GM18505 (cell line): ENCODE measurements around the gene ZNF644.

Experiments used
- ATAC-seq: cut with Tn5 transposase; IDR thresholded peaks from one replicate; pipeline ENCODE4 v1.9.1; 2021; ENCODE audit not compliant: unreplicated experiment
- POLR2A ChIP-seq: IDR thresholded peaks from 4 replicates; pipeline ENCODE4 v1.6.1; 2011; ENCODE audit warnings: borderline replicate concordance; ENCODE audit not compliant: insufficient read depth, insufficient read length; ENCODE audit errors: extremely low read depth

ZNF644 gene

DNA sequence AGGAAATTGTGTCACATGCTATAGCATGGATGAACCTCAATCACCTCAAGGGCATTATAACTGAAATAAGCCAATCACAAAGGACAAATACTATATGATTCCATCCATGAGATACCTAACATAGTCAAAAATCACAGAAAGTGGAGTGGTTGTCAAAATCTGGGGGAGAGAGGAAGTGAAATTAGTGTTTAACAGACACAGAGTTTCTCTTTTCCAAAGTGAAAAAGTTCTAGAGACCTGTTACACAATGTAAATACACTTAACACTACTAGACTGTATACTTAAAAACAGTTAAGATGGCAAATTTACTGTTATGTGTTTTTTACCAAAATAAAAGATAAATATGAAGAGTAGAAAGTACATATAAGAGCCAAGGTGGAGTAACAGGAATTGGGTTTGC lies 31.8 kb downstream of the ZNF644 start:
- TF ChIP-seq POLR2A: no peak
- peak; percentile 65 for ATAC-seq

DNA sequence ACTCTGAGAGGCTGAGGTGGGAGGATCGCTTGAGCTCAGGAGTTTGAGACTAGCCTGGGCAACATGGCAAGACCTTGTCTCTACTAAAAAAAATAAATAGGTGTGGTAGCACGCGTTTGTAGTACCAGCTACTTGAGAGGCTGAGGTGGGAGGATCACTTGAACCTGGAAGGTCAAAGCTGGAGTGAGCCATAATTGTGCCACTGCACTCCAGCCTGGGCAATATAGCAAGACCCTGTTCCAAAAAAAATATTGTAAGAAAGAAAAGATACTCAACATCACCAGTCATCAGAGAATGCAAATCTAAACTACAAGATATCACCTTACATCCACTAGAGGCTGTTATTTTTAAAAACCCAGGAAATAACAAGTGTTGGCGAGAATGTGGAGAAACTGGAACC lies 32.5 kb downstream of the ZNF644 start:
- no peak for ATAC-seq
- TF ChIP-seq POLR2A: no peak

DNA sequence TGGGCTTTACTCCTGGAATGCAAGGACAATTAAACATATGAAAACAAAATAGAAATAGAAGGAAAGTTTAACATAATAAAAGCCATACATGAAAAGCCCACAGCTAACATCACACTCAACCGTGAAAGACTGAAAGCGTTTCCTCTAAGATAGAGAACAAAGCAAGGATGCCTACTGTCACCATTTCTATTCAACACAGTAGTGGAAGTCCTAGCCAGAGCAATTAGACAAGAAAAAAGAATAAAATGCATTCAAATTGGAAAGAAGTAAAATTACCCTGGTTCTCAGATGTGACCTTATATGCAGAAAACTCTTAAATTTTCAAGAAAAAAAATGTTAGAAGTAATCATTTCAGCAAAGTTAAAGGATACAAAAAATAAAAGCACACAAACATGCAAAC lies 34.0 kb downstream of the ZNF644 start:
- TF ChIP-seq POLR2A: no peak
- no peak for ATAC-seq

DNA sequence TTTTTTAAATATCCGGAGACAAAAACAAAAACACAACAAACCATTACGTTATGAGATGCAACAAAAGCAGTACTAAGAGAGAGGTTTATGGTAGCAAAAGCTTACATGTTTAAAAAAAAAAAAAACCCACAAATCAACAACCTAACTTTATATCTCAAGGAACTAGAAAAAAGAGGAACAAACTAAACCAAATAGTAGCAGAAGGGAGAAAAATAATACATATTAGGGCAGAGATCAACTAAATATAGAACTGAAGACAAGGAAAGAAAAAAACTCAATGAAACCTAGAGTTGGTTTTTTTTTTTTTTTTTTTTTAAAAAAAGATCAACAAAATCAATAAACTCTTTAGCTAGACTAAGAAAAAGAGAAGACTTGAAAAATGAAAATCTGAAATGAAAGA lies 34.9 kb downstream of the ZNF644 start:
- ATAC-seq: no peak
- TF ChIP-seq POLR2A: no peak

DNA sequence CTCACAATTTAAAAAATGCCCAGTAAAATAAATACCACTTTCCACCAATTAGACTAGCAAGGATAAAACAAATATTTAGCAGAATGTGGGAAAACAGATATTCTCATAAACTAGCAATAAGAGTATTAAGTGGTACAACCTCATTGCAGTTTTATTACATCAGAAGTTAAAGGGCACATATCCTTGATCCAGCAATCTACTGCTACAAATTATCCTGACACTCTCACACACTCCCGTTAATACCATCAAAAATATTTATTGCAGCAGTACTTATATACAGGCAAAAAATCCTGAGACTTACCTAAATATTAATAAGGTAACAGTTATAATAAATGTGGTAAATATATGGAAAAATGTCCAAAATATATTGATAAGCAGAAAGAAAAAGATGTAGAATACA lies 44.3 kb downstream of the ZNF644 start:
- ATAC-seq: no peak
- TF ChIP-seq POLR2A: no peak

DNA sequence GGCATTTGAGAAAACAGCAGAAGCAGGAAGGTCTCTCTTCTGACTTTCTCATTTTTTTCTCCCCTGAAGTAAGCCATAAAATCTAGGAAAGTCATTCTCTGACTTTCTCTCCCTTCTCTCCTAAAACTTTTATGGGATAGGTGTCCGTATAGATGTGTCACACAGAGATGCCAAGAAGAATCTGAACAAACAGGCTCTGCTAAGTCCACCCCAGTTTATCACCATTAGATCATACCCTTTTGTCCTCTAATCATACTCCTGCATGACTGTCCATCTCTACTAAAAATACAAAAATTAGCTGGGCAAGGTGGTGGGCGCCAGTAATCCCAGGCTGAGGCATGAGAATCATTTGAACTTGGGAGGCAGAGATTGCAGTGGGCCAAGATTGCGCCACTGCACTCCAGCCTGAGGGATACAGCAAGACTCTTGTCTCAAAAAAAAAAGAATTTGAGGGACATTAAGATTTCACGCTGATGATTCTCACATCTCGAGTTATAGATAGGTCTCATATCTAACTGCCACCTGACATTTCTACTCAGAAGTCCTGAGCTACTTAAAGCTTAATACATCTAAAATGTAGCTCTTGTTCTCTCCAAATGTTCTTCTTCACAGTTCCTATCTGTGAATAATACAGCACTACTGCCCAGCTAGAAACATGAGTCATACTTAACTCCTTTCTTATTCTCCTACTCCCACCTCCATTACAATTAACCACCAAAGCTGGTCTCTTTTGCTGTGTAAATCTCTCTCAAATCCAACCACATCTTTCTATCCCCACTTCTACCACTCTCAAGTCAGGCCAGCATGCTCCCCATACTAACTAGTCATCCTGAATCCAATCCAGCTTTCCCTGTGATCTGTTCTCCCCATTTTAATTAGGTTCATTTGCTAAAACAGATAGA lies 47.7 kb downstream of the ZNF644 start:
- no peak for TF ChIP-seq POLR2A
- no peak for ATAC-seq

DNA sequence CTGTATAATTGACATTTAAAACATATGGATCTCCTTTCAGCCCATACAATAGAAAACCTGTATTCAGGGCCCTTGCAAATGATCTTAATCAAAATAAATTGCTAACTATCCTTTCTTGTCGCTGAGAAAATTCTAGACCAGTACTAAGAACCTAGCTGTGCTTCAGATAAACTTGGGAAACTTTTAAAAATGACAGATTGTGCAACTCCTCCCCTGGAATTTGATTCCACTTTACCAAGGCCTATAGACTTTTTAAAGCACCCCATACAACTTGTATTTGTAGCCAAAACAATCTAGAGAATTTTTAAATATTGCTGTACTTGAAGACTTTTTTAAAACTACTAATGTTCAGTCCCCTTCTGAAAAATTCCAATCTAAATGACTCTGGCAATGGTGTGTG lies 51.6 kb downstream of the ZNF644 start:
- ATAC-seq: no peak
- TF ChIP-seq POLR2A: no peak

DNA sequence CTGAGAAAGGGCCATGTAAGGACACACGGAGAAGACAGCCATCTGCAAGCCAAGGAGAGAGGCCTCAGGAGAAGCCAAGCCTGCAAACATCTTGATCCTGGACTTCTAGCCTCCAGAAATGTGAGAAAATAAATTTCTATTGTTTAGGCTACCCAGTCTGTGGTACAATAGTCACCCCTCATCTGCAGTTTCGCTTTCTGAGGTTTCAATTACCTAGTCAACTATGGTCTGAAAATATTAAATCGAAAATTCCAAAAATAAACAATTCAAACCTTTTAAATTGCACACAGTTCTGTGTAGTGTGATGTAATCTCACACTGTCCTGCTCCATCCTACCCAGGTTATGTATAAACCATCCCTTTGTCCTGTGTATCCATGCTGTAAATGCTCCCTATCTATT lies 52.6 kb downstream of the ZNF644 start:
- no peak for ATAC-seq
- TF ChIP-seq POLR2A: no peak

DNA sequence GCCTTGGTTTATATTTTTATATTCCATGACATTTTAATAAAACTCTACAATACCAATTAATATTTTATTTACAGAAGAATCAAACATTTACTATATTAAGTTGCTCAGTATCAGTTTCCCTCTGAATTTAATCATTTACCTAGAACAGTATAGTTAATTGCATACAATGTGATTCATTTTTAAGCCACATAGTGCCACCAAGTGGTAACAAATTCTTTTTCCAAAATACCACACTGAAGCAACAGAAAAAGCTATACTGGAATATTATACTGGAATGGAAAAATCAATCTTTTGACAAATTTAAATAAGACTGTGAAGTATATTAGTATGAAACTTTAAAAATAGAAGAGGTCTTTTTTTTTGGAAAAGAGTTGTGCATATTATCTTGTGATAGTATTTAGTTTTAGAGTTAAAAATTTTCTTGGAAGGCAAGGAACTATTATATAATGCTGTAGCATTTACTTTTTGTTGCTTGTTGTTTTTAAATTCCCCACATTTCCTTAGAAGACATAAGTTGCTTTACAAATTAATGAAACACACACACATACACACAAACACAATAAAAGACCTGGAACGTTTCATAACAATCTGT lies 57.3 kb downstream of the ZNF644 start:
- ATAC-seq: no peak
- TF ChIP-seq POLR2A: no peak

DNA sequence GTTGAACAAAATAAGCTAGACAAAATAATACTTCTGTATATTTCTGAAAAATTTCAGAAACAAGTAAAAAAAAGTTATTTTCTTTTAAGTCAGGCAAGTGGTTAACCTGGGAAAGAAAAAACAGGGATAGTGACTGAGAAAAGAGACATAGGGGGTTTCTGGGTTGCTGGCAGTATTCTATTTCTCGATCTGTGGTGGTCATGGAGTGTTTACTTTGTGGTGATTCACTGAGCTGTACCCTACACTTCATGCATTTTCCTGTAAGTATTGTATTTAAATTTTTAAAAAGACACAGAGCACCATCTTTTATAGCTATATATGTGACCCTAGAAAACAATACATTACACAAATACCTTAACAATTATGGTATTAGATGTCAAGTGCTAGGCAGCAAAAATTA lies 58.2 kb downstream of the ZNF644 start:
- no peak for TF ChIP-seq POLR2A
- ATAC-seq: no peak

DNA sequence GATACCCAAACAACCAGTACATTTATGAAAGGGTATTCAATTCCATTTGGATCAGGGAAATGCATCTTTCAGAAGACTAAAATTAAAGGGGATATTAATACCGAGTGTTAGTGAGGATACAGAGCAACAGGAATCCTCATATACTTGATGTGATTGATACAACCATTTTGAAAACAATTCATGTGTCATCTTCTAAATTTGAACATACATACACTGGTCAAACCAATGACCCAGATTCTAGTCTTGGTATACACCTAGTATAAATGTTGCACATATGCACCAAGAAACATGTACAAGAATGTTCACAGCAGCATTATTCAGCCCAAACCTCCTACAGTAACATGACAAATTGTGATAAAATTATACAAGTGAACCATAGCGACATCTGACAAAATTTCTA lies 58.6 kb downstream of the ZNF644 start:
- no peak for ATAC-seq
- no peak for TF ChIP-seq POLR2A

DNA sequence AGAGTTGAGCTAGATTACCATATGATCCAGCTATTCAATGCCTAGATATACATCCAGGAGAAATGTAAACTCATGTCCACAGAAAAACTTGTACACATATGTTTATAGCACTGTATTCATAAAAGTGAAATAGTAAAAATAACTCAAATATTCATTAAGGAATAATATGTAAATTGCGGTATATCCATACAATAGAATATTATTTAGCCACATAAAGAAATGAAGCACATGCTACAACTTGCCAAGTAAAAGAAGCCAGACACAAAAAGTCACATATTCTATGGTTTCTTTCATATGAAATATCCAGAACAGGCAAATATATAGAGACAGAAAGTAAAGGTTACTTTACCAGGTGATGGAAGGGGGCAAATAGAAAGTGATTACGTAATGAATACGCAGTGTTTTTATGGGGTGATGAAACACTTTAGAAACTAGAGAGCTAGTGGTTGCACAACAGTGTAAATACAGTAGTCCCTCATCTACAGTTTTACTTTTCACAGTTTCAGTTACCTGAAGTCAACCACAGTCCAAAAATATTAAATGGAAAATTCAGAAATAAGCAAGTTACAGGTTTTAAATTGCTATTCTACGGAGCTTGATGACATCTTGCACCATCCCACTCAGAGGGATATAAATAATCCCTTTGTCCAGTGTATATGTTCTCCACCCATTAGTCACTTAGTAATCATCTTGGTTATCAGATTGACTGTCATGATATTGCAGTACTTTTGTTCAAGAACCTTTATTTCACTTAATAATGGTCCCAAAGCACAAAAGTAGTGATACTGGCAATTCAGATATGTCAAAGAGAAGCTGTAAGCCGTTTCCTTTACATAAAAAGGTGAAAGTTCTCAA lies 62.3 kb downstream of the ZNF644 start:
- TF ChIP-seq POLR2A: no peak
- ATAC-seq: no peak

DNA sequence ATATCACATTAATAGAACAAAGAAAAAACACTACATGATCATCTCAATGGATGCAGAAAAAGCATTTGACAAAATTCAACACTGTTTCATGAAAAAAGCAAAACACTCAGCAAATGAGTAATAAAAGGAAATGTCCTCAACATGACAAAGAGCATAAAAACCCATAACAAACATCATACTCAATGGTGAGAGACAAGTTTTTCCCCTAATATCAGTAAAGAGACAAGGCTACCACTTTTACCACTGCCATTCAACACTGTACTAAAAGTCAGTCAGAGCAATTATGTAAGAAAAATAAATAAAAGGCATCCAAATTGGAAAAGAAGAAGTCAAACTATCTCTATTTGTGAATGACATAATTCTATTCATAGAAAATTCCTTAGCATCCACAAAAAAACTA lies 64.3 kb downstream of the ZNF644 start:
- no peak for ATAC-seq

More for the DNA sequence above, 64.3 kb downstream of the ZNF644 start:
- no peak for TF ChIP-seq POLR2A
